Keratinocyte (primary cell): ENCODE measurements around the gene PFKP.

Experiments used
- CTCF ChIP-seq, 3 experiments: IDR thresholded peaks in 1 of 3; conservative IDR thresholded peaks in 1 of 3; optimal IDR thresholded peaks in 1 of 3; 2 replicates in 2 of 3; 3 replicates in 1 of 3; pipeline versions ENCODE3 to v1.5.1; 2011; ENCODE audit warnings: low read length in 3 of 3, mild to moderate bottlenecking in 3 of 3, moderate library complexity in 2 of 3, control low read depth in 1 of 3, inconsistent platforms in 1 of 3; ENCODE audit not compliant: insufficient read depth in 2 of 3; ENCODE audit errors: extremely low read depth in 1 of 3
- EZH2 ChIP-seq: IDR thresholded peaks from one replicate; pipeline ENCODE4 v1.6.1; 2012; ENCODE audit warnings: inconsistent platforms, mild to moderate bottlenecking, low read length, moderate library complexity

- no peak for TF ChIP-seq CTCF (optimal IDR thresholded peaks at IDR 0.05 in 1 of 3, IDR thresholded peaks at IDR 0.05 in 1 of 3, conservative IDR thresholded peaks at IDR 0.05 in 1 of 3; ENCODE audit: extremely low read depth in 1 of 3, insufficient read depth in 2 of 3, low read length in 3 of 3)
- TF ChIP-seq EZH2 = no peak
Measured at GRCh38 chr10:3152566-3152935, 85.2 kb downstream of the PFKP start.
